BLaER1 (cell line): ENCODE results near the gene TEX54.

Experiments
- H3K27ac ChIP-seq: shearing (Covaris generic); formaldehyde crosslinking; 2 replicates; pipeline ENCODE4 v1.8.1; 2022
- H3K27me3 ChIP-seq: shearing (Covaris generic); formaldehyde crosslinking; 2 replicates; pipeline ENCODE4 v1.8.1; 2022
- H3K36me3 ChIP-seq: shearing (Covaris generic); formaldehyde crosslinking; 2 replicates; pipeline ENCODE4 v1.8.1; 2022
- H3K4me1 ChIP-seq: shearing (Covaris generic); formaldehyde crosslinking; 2 replicates; pipeline ENCODE4 v1.8.1; 2022
- H3K4me2 ChIP-seq: shearing (Covaris generic); formaldehyde crosslinking; 2 replicates; pipeline ENCODE4 v1.8.1; 2022
- H3K4me3 ChIP-seq: shearing (Covaris generic); formaldehyde crosslinking; 2 replicates; pipeline ENCODE4 v1.8.1; 2022
- H3K9ac ChIP-seq: shearing (Covaris generic); formaldehyde crosslinking; 2 replicates; pipeline ENCODE4 v1.8.1; 2022
- H3K9me3 ChIP-seq: shearing (Covaris generic); formaldehyde crosslinking; 2 replicates; pipeline ENCODE4 v1.8.1; 2022
- H4K20me1 ChIP-seq: shearing (Covaris generic); formaldehyde crosslinking; 2 replicates; pipeline ENCODE4 v1.8.1; 2022
- Cebpa-rat ChIP-seq: shearing (Covaris generic); IDR thresholded peaks from 2 replicates; pipeline ENCODE4 v1.8.1; 2022

TEX54 gene

GRCh38 chr11:62855571-62856332, 23.1 kb upstream of the TEX54 start:
- Histone ChIP-seq H4K20me1 (peaks cover 46% of the 10 kb centered on the region), H3K36me3 (peaks cover 42% of the 10 kb centered on the region), H3K4me2 (peak overlapping the region; percentile 96), H3K9me3 (no peaks in the 10 kb centered on the region), H3K9ac (peak overlapping the region; percentile 99), H3K27me3 (no peaks in the 10 kb centered on the region), H3K4me3 (peak overlapping the region; percentile 89), H3K4me1 (peaks cover 63% of the 10 kb centered on the region), H3K27ac (peak overlapping the region; percentile 98)
- no peak for TF ChIP-seq Cebpa-rat

DNA sequence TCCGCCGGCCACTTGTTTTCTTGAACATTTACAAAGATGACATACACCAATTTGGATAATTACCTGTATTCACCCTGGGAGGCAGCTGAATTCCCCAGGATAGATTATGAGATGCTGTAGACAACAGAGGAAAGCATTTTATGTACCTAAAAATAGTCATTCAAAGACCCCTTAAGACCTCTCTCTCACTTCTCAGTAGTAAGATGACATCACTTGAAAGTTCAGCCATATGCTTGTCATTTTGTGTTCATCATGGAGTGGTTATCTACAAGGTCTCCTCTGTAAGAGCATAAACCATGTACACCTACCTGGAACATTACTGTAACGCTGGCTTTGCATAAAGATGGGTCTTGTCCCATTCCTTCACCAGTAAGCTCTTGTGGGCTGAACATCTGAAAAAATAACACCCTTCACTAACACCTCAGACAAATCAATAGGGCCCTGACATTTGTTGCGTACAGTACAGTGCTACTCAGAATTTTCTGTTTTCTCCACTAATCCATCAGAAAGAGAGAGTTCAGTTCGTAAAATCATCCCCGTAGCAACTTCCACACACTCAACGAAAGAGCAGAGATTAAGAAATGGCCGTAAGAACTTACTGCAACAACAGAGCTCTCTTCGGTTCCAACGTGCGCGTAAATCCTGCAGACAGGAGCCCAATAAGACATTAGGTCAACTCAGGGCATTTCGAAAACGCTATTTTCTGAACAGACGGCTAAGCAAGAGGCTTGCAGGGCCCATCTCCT, 22.4 kb upstream of the TEX54 start:
- Histone ChIP-seq H3K4me1 (peaks cover 56% of the 10 kb centered on the region), H3K9me3 (no peaks in the 10 kb centered on the region), H3K4me3 (peak overlapping the region; percentile 89), H3K36me3 (peaks cover 42% of the 10 kb centered on the region), H3K27ac (peak overlapping the region; percentile 98), H3K27me3 (no peaks in the 10 kb centered on the region), H3K9ac (peak overlapping the region; percentile 99), H4K20me1 (peaks cover 51% of the 10 kb centered on the region), H3K4me2 (peak overlapping the region; percentile 96)
- TF ChIP-seq Cebpa-rat, result no peak

DNA sequence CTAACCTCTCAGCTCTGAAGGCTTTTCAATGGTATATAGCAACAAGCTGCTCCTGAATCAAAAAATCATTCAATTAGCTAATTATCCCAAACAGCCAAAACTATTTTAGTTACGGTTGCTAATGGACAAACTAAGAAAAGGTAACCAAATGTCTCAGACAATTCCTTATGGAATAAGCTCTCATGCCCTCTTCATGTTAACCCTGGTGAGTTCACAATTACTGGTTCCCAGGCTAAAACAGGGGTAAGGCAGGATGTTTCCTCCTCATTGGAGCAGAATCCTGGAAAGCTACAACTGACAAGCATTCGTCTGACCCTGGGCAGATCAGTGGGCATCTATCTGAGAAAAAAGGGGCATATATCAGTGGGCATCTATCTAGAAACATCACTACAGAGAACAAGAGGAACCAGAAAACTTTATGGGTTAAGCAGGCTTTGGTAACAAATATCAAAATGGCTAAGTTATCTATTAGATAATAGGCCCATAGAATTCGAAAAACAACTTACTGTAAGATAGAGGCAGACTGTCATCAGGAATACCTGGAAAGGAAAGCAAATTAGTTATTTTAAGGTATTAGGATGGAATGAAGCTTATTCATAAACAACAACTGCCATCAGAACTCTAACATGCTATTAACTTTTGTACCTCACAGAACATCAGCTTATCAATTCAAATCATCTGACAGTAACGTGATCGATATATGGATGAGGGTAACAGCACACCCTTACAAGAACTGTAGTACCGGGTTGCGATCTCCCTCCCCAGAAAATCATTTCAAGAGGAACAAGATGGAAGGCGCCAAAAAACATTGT, 21.6 kb upstream of the TEX54 start:
- H3K4me3 ChIP-seq, result peak overlapping the region; percentile 89
- peak overlapping the region; percentile 96 for H3K4me2 ChIP-seq
- H3K9ac ChIP-seq, result peak overlapping the region; percentile 99
- H3K4me1 ChIP-seq, result peaks cover 48% of the 10 kb centered on the region
- peaks cover 42% of the 10 kb centered on the region for H3K36me3 ChIP-seq
- peak overlapping the region; percentile 98 for H3K27ac ChIP-seq
- no peaks in the 10 kb centered on the region for H3K27me3 ChIP-seq
- TF ChIP-seq Cebpa-rat, result no peak
- peaks cover 51% of the 10 kb centered on the region for H4K20me1 ChIP-seq
- no peaks in the 10 kb centered on the region for H3K9me3 ChIP-seq

DNA sequence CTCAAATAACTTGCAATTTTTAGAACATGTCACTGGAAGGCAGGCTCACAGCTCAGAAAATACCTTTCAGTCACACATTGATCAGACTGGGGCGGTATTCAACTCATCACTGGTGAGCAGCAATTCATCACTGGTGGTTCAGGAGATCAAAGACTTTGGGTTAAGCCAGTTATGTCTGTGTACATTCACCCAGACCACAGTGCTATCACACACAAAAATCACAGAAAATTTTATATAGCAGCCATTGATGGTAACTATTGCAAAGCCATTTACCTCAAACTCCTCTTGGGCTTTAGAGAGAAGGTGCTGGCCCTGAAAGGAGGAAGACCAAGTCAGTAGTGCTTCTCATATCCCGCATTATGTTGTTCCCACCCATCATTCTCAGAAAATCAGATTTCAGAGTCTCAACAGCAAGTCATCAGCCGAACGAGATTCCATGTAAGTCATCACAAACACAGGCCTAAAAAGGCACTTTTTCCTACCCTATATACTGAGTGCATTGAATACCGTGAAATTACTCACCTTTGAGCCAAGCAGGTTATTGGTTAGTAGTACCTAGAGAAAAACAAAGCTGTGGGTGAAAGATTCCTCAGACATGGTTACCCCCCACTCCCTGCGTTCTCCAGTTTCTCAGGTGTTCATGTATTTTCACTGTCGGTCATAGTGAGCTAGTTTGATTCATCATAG, 20.8 kb upstream of the TEX54 start:
- peaks cover 42% of the 10 kb centered on the region for H3K36me3 ChIP-seq
- peaks cover 46% of the 10 kb centered on the region for H3K4me1 ChIP-seq
- peak overlapping the region; percentile 96 for H3K4me2 ChIP-seq
- H3K27me3 ChIP-seq, result no peaks in the 10 kb centered on the region
- H3K27ac ChIP-seq, result peak overlapping the region; percentile 98; the same call in 1 of the 2 replicates
- no peak for TF ChIP-seq Cebpa-rat
- peak overlapping the region; percentile 89 for H3K4me3 ChIP-seq
- H3K9ac ChIP-seq, result peak overlapping the region; percentile 99
- H3K9me3 ChIP-seq, result no peaks in the 10 kb centered on the region
- peaks cover 51% of the 10 kb centered on the region for H4K20me1 ChIP-seq

DNA sequence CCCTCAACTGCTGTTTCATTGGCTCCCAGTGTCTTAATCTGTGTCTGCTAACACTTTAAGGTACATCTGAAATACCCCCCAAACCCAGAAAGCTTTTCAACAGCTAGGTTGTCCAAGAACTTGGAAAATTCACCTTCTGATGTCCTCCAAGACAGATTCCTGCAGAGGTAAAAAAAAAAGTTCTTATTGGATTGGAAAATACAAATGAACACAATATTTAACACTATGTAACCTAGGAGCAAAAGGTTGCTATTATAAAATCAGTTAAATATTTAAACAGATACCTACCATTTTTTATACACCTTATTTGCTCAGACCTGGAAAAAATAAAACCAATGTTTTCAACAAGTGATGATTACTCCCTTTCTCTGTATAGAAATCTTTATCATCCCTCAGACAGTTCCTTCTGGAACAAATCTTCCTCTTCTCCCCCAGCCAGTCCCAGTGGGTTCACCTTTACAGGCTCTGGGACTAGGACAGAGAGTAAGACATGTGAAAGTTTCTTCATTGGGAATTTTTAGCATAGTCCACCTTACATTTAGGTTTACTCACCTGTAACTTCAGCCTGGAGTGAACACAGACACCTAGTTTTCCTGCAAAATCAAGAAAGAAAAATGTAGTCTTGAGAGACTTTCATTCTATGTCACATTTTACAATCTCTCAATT, 20.0 kb upstream of the TEX54 start:
- H3K9ac ChIP-seq, result peak overlapping the region; percentile 99; the same call in 1 of the 2 replicates
- peaks cover 51% of the 10 kb centered on the region for H4K20me1 ChIP-seq
- no peak for TF ChIP-seq Cebpa-rat

GRCh38 chr11:62851807-62852522, 19.3 kb upstream of the TEX54 start:
- Histone ChIP-seq H3K9me3 (no peaks in the 10 kb centered on the region), H3K4me2 (peak overlapping the region; percentile 96), H3K4me1 (peaks cover 32% of the 10 kb centered on the region), H3K36me3 (peaks cover 42% of the 10 kb centered on the region), H3K27ac (no peak overlapping the region), H4K20me1 (peaks cover 51% of the 10 kb centered on the region), H3K9ac (peak overlapping the region; percentile 99; the same call in 1 of the 2 replicates), H3K4me3 (peak overlapping the region; percentile 89), H3K27me3 (no peaks in the 10 kb centered on the region)
- no peak for TF ChIP-seq Cebpa-rat

More for the DNA sequence above, 20.0 kb upstream of the TEX54 start:
- Histone ChIP-seq H3K9me3 (no peaks in the 10 kb centered on the region), H3K4me2 (peak overlapping the region; percentile 96), H3K27ac (no peak overlapping the region; the same call in 1 of the 2 replicates), H3K4me3 (peak overlapping the region; percentile 89), H3K36me3 (peaks cover 42% of the 10 kb centered on the region), H3K27me3 (no peaks in the 10 kb centered on the region), H3K4me1 (peaks cover 39% of the 10 kb centered on the region)

DNA sequence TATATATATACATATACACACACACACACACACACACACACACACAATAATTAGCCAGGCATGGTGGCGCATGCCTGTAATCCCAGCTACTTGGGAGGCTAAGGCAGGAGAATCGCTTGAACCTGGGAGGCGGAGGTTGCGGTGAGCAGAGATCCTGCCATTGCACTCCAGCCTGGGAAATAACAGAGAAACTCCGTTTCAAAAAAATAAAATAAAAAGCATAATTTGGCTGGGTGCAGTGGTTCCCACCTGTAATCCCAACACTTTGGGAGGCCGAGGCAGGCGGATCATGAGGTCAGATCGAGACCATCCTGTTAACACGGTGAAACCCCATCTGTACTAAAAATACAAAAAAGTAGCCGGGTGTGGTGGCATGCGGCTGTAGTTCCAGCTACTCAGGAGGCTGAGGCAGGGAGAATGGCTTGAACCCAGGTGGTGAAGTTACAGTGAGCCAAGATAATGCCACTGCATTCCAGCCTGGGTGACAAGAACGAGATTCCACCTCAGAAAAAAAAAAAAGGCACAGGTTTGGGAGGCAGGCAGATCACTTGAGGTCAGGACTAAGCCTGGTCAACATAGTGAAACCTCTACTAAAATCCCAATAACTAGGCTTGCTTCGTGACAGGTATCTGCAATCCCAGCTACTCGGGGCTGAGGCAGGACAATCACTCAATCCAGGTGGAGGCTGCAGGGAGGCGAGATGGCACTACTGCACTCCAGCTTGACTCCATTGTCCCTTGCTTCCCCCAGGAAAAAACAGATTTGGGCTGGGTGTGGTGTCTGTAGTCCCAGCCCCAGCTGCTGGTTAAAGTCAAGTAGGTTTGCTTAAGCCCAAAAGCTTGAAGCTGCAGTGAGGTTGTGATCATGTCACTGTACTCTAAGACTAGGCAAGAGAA, 18.5 kb upstream of the TEX54 start:
- Histone ChIP-seq H3K27ac (no peak overlapping the region), H3K9ac (no peak overlapping the region), H4K20me1 (peaks cover 51% of the 10 kb centered on the region), H3K9me3 (no peaks in the 10 kb centered on the region), H3K4me1 (peaks cover 29% of the 10 kb centered on the region), H3K4me2 (peak overlapping the region; percentile 96; the same call in 1 of the 2 replicates), H3K27me3 (no peaks in the 10 kb centered on the region), H3K4me3 (no peak overlapping the region), H3K36me3 (peaks cover 42% of the 10 kb centered on the region)
- no peak for TF ChIP-seq Cebpa-rat
